ENCODE measurements around the gene TRIM74.
"Not testable (repeated sequence)": the region's sequence is repeated elsewhere in the genome, so short reads cannot be mapped to it uniquely, and the experiment has no call there.

Gene TRIM74

GRCh38 chr7:72942956-72943355, 26.3 kb downstream of the TRIM74 start:
- not testable (repeated sequence) for H3K9me3 Mint-ChIP-seq; H3K4me3 Mint-ChIP-seq; H3K27me3 Mint-ChIP-seq; H3K27ac Mint-ChIP-seq; H3K4me1 Mint-ChIP-seq (ENCODE audit: low read depth)
- peaks cover 30% of the 10 kb centered on the region for H3K36me3 Mint-ChIP-seq (ENCODE audit: low read depth)

- peaks cover 32% of the 10 kb centered on the region for H3K36me3 Mint-ChIP-seq (ENCODE audit: low read depth)
- H3K4me3 Mint-ChIP-seq; H3K27me3 Mint-ChIP-seq; H3K4me1 Mint-ChIP-seq (ENCODE audit: low read depth); H3K27ac Mint-ChIP-seq; H3K9me3 Mint-ChIP-seq: not testable (repeated sequence)
Observed at GRCh38 chr7:72942022-72942705, 27.1 kb downstream of the TRIM74 start.

- not testable (repeated sequence) for H3K9me3 Mint-ChIP-seq, H3K27ac Mint-ChIP-seq
- H3K36me3 Mint-ChIP-seq (ENCODE audit: low read depth) = peaks cover 64% of the 10 kb centered on the region
Observed at GRCh38 chr7:72928216-72928615, 41.0 kb downstream of the TRIM74 start.

GRCh38 chr7:72927791-72928190, 41.5 kb downstream of the TRIM74 start:
- peak overlapping the region; percentile 57 for H3K27ac Mint-ChIP-seq
- not testable (repeated sequence) for H3K4me3 Mint-ChIP-seq, H3K27me3 Mint-ChIP-seq, H3K9me3 Mint-ChIP-seq
- H3K36me3 Mint-ChIP-seq (ENCODE audit: low read depth) = peaks cover 64% of the 10 kb centered on the region
- H3K4me1 Mint-ChIP-seq (ENCODE audit: low read depth) = peaks cover 34% of the 10 kb centered on the region

More at GRCh38 chr7:72928216-72928615, 41.0 kb downstream of the TRIM74 start:
- not testable (repeated sequence) for H3K4me3 Mint-ChIP-seq, H3K27me3 Mint-ChIP-seq
- H3K4me1 Mint-ChIP-seq (ENCODE audit: low read depth) = peaks cover 31% of the 10 kb centered on the region

GRCh38 chr7:72925546-72926120, 43.6 kb downstream of the TRIM74 start:
- no peaks in the 10 kb centered on the region for H3K27me3 Mint-ChIP-seq
- H3K9me3 Mint-ChIP-seq = no peaks in the 10 kb centered on the region
- H3K36me3 Mint-ChIP-seq (ENCODE audit: low read depth) = peaks cover 59% of the 10 kb centered on the region
- H3K27ac Mint-ChIP-seq = peak overlapping the region; percentile 93
- H3K4me1 Mint-ChIP-seq (ENCODE audit: low read depth) = peaks cover 34% of the 10 kb centered on the region
- peak overlapping the region; percentile 100 for H3K4me3 Mint-ChIP-seq

- Mint-ChIP-seq H3K4me3 (peak within 1 kb of the TSS; percentile 100), H3K4me1 (ENCODE audit: low read depth) (peaks cover 35% of the 10 kb centered on the region), H3K9me3 (no peaks in the 10 kb centered on the region), H3K36me3 (ENCODE audit: low read depth) (peaks cover 57% of the 10 kb centered on the region), H3K27me3 (no peaks in the 10 kb centered on the region), H3K27ac (peak within 1 kb of the TSS; percentile 100)
Observed at GRCh38 chr7:72924733-72925545, 44.3 kb downstream of the TRIM74 start, which contains the start of gene POM121. TSS of gene POM121 (plus strand) at chr7:72925095. CDS start at chr7:72925122, 27 bp downstream.

- Mint-ChIP-seq H3K4me1 (ENCODE audit: low read depth) (peaks cover 39% of the 10 kb centered on the region), H3K27me3 (no peaks in the 10 kb centered on the region), H3K36me3 (ENCODE audit: low read depth) (peaks cover 57% of the 10 kb centered on the region), H3K4me3 (peak overlapping the region; percentile 100), H3K27ac (peak overlapping the region; percentile 100), H3K9me3 (no peaks in the 10 kb centered on the region)
Observed at GRCh38 chr7:72924386-72924732, 44.9 kb downstream of the TRIM74 start.

- Mint-ChIP-seq H3K9me3 (no peaks in the 10 kb centered on the region), H3K4me1 (ENCODE audit: low read depth) (peaks cover 18% of the 10 kb centered on the region), H3K36me3 (ENCODE audit: low read depth) (peaks cover 29% of the 10 kb centered on the region), H3K27me3 (no peaks in the 10 kb centered on the region), H3K4me3 (no peak overlapping the region), H3K27ac (peak overlapping the region; percentile 31)
Observed at GRCh38 chr7:72919256-72919775, 50.0 kb downstream of the TRIM74 start.

- Mint-ChIP-seq H3K36me3 (ENCODE audit: low read depth) (peaks cover 43% of the 10 kb centered on the region), H3K27ac (peak overlapping the region; percentile 38), H3K4me1 (ENCODE audit: low read depth) (peaks cover 32% of the 10 kb centered on the region)
- not testable (repeated sequence) for H3K4me3 Mint-ChIP-seq, H3K27me3 Mint-ChIP-seq, H3K9me3 Mint-ChIP-seq
Observed at GRCh38 chr7:72914756-72915525, 54.3 kb downstream of the TRIM74 start.

GRCh38 chr7:72913750-72914149, 55.5 kb downstream of the TRIM74 start:
- not testable (repeated sequence) for H3K27me3 Mint-ChIP-seq, H3K4me3 Mint-ChIP-seq, H3K9me3 Mint-ChIP-seq
- Mint-ChIP-seq H3K27ac (peak overlapping the region; percentile 38), H3K4me1 (ENCODE audit: low read depth) (peaks cover 31% of the 10 kb centered on the region), H3K36me3 (ENCODE audit: low read depth) (peaks cover 43% of the 10 kb centered on the region)

GRCh38 chr7:72911395-72911794, 57.9 kb downstream of the TRIM74 start:
- not testable (repeated sequence) for H3K9me3 Mint-ChIP-seq, H3K4me3 Mint-ChIP-seq, H3K27ac Mint-ChIP-seq, H3K27me3 Mint-ChIP-seq
- H3K4me1 Mint-ChIP-seq (ENCODE audit: low read depth) = peaks cover 31% of the 10 kb centered on the region
- H3K36me3 Mint-ChIP-seq (ENCODE audit: low read depth) = peaks cover 58% of the 10 kb centered on the region
